SK-N-SH treated with all-trans-retinoic acid at 6 μM for 48 hours (cell line): ENCODE measurements around the gene CCR7.

Experiments
- ARNTL ChIP-seq: fragments of 450-650 bp; formaldehyde crosslinking; IDR thresholded peaks from 2 replicates; pipeline ENCODE4 v1.5.0; 2020; ENCODE audit warnings: low read depth, mild to moderate bottlenecking, moderate library complexity, borderline replicate concordance
- BACH2 ChIP-seq: fragments of 250-450 bp; sonication (Bioruptor Pico); IDR thresholded peaks from 2 replicates; pipeline ENCODE4 v1.9.0; 2021; ENCODE audit warnings: mild to moderate bottlenecking, borderline replicate concordance
- CSDC2 ChIP-seq: fragments of 250-450 bp; sonication (Bioruptor Pico); IDR thresholded peaks from 2 replicates; pipeline ENCODE4 v1.5.0; 2020; ENCODE audit warnings: mild to moderate bottlenecking, moderate library complexity
- CSRNP3 ChIP-seq: fragments of 250-450 bp; sonication (Bioruptor Pico); IDR thresholded peaks from 2 replicates; pipeline ENCODE4 v1.5.1; 2021; ENCODE audit warnings: mild to moderate bottlenecking, moderate library complexity
- GLIS3 ChIP-seq: fragments of 250-450 bp; sonication (Bioruptor Pico); IDR thresholded peaks from 2 replicates; pipeline ENCODE4 v1.5.0; 2020; ENCODE audit warnings: mild to moderate bottlenecking, moderate library complexity
- ISL1 ChIP-seq: fragments of 250-450 bp; sonication (Bioruptor Pico); IDR thresholded peaks from 2 replicates; pipeline ENCODE4 v2.1.2; 2022; ENCODE audit warnings: mild to moderate bottlenecking, moderate library complexity
- RARB ChIP-seq: fragments of 250-450 bp; sonication (Bioruptor Pico); IDR thresholded peaks from 2 replicates; pipeline ENCODE4 v1.8.0; 2021; ENCODE audit warnings: mild to moderate bottlenecking, moderate library complexity
- SNAI2 ChIP-seq: fragments of 250-450 bp; sonication (Bioruptor Pico); IDR thresholded peaks from 2 replicates; pipeline ENCODE4 v1.5.0; 2020; ENCODE audit warnings: mild to moderate bottlenecking, moderate library complexity
- TOX ChIP-seq: fragments of 250-450 bp; sonication (Bioruptor Pico); IDR thresholded peaks from 2 replicates; pipeline ENCODE4 v1.8.0; 2021; ENCODE audit warnings: mild to moderate bottlenecking, moderate library complexity, borderline replicate concordance
- ZC3H10 ChIP-seq: fragments of 250-450 bp; sonication (Bioruptor Pico); IDR thresholded peaks from 2 replicates; pipeline ENCODE4 v1.5.1; 2021; ENCODE audit warnings: mild to moderate bottlenecking, moderate library complexity
- ZFP3 ChIP-seq: fragments of 250-450 bp; sonication (Bioruptor Pico); IDR thresholded peaks from 2 replicates; pipeline ENCODE4 v1.5.0; 2020; ENCODE audit warnings: mild to moderate bottlenecking, moderate library complexity
- TF ChIP-seq, protein P1 (sequence below): fragments of 250-450 bp; sonication (Bioruptor Pico); IDR thresholded peaks from 2 replicates; pipeline ENCODE4 v1.8.0; 2020; ENCODE audit warnings: mild to moderate bottlenecking, moderate library complexity, borderline replicate concordance
- TF ChIP-seq, protein P2 (sequence below): fragments of 250-450 bp; sonication (Bioruptor Pico); IDR thresholded peaks from 2 replicates; pipeline ENCODE4 v1.5.1; 2020; ENCODE audit warnings: low read depth, mild to moderate bottlenecking, moderate library complexity

GRCh38 chr17:40565769-40566409 lies 617 bp upstream of the CCR7 start:
- no peak for TF ChIP-seq CSRNP3 (CRISPR knock-in tag)
- no peak for TF ChIP-seq ARNTL
- TF ChIP-seq, protein P1, sequence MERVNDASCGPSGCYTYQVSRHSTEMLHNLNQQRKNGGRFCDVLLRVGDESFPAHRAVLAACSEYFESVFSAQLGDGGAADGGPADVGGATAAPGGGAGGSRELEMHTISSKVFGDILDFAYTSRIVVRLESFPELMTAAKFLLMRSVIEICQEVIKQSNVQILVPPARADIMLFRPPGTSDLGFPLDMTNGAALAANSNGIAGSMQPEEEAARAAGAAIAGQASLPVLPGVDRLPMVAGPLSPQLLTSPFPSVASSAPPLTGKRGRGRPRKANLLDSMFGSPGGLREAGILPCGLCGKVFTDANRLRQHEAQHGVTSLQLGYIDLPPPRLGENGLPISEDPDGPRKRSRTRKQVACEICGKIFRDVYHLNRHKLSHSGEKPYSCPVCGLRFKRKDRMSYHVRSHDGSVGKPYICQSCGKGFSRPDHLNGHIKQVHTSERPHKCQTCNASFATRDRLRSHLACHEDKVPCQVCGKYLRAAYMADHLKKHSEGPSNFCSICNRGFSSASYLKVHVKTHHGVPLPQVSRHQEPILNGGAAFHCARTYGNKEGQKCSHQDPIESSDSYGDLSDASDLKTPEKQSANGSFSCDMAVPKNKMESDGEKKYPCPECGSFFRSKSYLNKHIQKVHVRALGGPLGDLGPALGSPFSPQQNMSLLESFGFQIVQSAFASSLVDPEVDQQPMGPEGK (CRISPR knock-in tag) = no peak
- TF ChIP-seq GLIS3 (CRISPR knock-in tag) = no peak
- no peak for TF ChIP-seq CSDC2 (CRISPR knock-in tag)
- TF ChIP-seq SNAI2 (CRISPR knock-in tag) = no peak
- no peak for TF ChIP-seq ZFP3 (CRISPR knock-in tag)
- no peak for TF ChIP-seq TOX (CRISPR knock-in tag)
- no peak for TF ChIP-seq RARB
- no peak for TF ChIP-seq BACH2
- TF ChIP-seq, protein P2, sequence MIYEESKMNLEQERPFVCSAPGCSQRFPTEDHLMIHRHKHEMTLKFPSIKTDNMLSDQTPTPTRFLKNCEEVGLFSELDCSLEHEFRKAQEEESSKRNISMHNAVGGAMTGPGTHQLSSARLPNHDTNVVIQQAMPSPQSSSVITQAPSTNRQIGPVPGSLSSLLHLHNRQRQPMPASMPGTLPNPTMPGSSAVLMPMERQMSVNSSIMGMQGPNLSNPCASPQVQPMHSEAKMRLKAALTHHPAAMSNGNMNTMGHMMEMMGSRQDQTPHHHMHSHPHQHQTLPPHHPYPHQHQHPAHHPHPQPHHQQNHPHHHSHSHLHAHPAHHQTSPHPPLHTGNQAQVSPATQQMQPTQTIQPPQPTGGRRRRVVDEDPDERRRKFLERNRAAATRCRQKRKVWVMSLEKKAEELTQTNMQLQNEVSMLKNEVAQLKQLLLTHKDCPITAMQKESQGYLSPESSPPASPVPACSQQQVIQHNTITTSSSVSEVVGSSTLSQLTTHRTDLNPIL (CRISPR knock-in tag) = no peak
- no peak for TF ChIP-seq ZC3H10
- no peak for TF ChIP-seq ISL1 (CRISPR knock-in tag)
